Measurements from ENCODE around the gene RSL1D1. TPM values are rescaled to one million over a fixed set of nuclear protein-coding genes. Genes with fewer than 3 reads are reported as not detected.

The RSL1D1 gene
- total RNA-seq, 1 donor from 2014 or later = 133 TPM

- peaks cover 36% of the 10 kb centered on the region for H3K4me1 Mint-ChIP-seq (ENCODE audit: low read depth)
- peak overlapping the region; percentile 86 for H3K4me3 Mint-ChIP-seq (ENCODE audit: low read depth)
- no peak for TF ChIP-seq CTCF (IDR thresholded peaks at IDR 0.05; ENCODE audit: unreplicated experiment)
- peaks cover 5% of the 10 kb centered on the region for H3K36me3 Mint-ChIP-seq (ENCODE audit: insufficient read depth)
- peak overlapping the region; percentile 99 for H3K27ac Mint-ChIP-seq
- no peak for DNase-seq (ENCODE audit: low spot score, unreplicated experiment)
- H3K27me3 Mint-ChIP-seq = no peaks in the 10 kb centered on the region
- no peaks in the 10 kb centered on the region for H3K9me3 Mint-ChIP-seq (ENCODE audit: low read depth)
These were observed 53.4 kb downstream of the RSL1D1 start for GRCh38 chr16:11797957-11798299.

GRCh38 chr16:11797166-11797956, 54.0 kb downstream of the RSL1D1 start, which contains the start of gene ZC3H7A:
Gene ZC3H7A (minus strand): TSS chr16:11797258. CDS start chr16:11782354, 14,904 bp downstream.
- H3K4me3 Mint-ChIP-seq (ENCODE audit: low read depth) = peak within 1 kb of the TSS; percentile 87
- TF ChIP-seq CTCF (IDR thresholded peaks at IDR 0.05; ENCODE audit: unreplicated experiment) = peak; percentile 85
- H3K4me1 Mint-ChIP-seq (ENCODE audit: low read depth) = peaks cover 42% of the 10 kb centered on the region
- peak within 1 kb of the TSS; percentile 99 for H3K27ac Mint-ChIP-seq
- peaks cover 5% of the 10 kb centered on the region for H3K36me3 Mint-ChIP-seq (ENCODE audit: insufficient read depth)
- no peaks in the 10 kb centered on the region for H3K27me3 Mint-ChIP-seq
- peak; percentile 93 for DNase-seq (ENCODE audit: low spot score, unreplicated experiment)
- no peaks in the 10 kb centered on the region for H3K9me3 Mint-ChIP-seq (ENCODE audit: low read depth)

GRCh38 chr16:11796227-11797165, 54.8 kb downstream of the RSL1D1 start:
- peak overlapping the region; percentile 94 for H3K27ac Mint-ChIP-seq
- no peaks in the 10 kb centered on the region for H3K27me3 Mint-ChIP-seq
- peaks cover 50% of the 10 kb centered on the region for H3K4me1 Mint-ChIP-seq (ENCODE audit: low read depth)
- H3K9me3 Mint-ChIP-seq (ENCODE audit: low read depth) = no peaks in the 10 kb centered on the region
- no peak for TF ChIP-seq CTCF (IDR thresholded peaks at IDR 0.05; ENCODE audit: unreplicated experiment)
- H3K36me3 Mint-ChIP-seq (ENCODE audit: insufficient read depth) = peaks cover 5% of the 10 kb centered on the region
- peak overlapping the region; percentile 87 for H3K4me3 Mint-ChIP-seq (ENCODE audit: low read depth)
- peak; percentile 36 for DNase-seq (ENCODE audit: low spot score, unreplicated experiment)

- no peaks in the 10 kb centered on the region for H3K9me3 Mint-ChIP-seq (ENCODE audit: low read depth)
- H3K27me3 Mint-ChIP-seq = no peaks in the 10 kb centered on the region
- no peak for DNase-seq (ENCODE audit: low spot score, unreplicated experiment)
- peaks cover 6% of the 10 kb centered on the region for H3K36me3 Mint-ChIP-seq (ENCODE audit: insufficient read depth)
- peak overlapping the region; percentile 87 for H3K4me3 Mint-ChIP-seq (ENCODE audit: low read depth)
- peak overlapping the region; percentile 94 for H3K27ac Mint-ChIP-seq
- no peak for TF ChIP-seq CTCF (IDR thresholded peaks at IDR 0.05; ENCODE audit: unreplicated experiment)
- H3K4me1 Mint-ChIP-seq (ENCODE audit: low read depth) = peaks cover 55% of the 10 kb centered on the region
These were observed 55.5 kb downstream of the RSL1D1 start for GRCh38 chr16:11795887-11796226.

Data from progenitor cell of endocrine pancreas (in vitro differentiated cells).